ENCODE measurements around the gene CAMTA1.

CAMTA1 gene

DNA sequence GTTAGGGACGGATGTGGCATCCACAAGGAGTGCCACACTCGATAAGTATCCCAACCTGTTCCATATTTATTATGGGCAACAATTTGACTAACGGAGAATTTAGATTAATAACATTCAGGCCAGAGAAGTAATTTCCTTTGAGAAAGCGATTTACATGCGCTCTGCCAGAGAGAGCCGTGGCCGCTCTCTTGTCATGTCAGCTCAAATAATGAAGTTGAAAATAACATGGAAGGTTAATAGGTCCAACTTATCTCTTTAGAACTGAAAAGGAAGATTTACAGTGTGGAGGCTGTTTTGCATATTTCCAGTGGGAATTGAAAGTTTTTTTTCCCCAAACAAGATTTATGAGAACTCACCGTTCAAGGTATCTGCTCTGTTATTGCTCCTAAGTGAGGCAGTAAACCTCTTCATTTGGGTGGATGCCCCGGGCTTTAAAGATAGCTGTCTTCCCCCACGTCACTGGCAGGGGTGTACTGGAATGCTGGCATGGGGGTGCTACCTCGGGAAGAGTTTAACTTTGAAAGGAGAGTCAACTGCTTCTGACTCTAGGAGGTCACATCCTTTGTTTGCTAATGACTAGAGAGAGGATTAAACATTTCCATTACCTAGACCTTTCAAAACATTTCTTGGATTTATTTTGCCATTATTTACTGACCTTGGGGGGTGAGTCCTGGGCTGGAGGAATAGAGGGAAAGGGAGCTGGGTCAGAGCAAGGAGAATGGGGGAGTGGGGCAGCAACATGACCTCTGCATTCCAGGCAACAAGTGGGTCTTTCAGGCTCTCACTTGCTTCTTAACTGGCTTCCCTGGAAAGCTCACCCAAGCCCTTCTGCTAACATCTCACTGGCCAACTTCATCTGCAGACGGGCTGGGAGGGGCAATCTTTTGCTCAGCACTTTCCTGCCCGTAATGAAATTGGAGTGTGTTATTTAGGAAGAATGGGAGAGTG lies 204.2 kb downstream of the CAMTA1 start:
- DNase-seq, result no peak

DNA sequence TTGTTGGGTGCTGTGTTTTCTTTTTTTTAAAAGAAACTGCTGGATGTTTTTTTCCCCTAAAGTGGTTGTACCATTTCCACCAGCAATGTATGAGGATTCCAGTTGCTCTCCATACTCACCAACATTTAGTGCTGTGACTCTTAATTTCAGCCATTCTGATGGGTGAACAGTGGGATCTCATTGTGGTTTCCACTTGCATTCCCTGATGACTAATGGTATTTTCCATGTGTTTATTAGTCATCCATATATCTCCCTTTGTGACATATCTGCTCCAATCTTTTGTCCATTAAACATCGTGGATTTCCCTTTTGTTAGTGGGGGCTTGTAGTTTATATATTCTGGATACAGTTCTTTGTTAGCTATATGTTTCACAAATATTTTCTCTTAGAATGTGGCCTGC lies 206.0 kb downstream of the CAMTA1 start:
- DNase-seq, result no peak

DNA sequence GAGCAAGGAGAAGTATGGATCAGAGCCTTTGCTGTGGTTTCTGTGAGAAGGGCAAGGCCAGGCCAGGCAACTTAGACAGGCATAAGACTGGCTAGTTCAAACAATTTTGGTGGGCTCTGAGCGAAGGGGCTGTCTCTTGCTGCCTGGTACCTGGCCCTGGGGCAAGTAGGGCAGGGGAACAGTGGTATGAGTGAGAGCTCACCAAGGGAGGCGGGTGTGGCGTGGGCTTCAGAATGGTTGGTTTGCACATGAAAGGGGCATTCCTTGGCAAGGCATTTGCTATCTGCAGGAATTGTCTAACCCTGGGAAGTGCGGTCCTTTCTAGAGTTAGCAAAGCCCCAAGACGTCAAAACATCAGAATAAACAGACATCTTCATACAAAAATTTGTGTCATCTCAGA lies 210.5 kb downstream of the CAMTA1 start:
- no peak for DNase-seq

DNA sequence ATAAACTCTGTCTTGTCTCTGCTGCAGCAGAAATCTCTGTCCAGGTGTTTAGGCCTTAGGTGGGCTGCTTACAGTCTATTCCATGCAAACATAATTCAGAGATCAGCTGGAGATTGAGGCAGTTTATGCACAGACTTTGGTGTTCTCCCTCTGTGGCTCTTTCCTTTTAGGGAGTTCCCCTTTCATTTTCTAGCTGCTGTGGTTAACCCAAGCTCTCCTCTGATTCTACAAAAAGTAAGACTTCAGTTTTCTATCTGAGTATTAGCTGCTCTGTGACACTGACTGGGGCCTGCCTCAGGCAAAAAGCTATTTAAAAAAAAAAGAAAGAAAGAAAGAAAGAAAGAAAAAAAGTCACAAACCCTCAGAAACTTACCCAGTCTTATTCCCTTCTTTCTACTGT lies 211.1 kb downstream of the CAMTA1 start:
- no peak for DNase-seq

DNA sequence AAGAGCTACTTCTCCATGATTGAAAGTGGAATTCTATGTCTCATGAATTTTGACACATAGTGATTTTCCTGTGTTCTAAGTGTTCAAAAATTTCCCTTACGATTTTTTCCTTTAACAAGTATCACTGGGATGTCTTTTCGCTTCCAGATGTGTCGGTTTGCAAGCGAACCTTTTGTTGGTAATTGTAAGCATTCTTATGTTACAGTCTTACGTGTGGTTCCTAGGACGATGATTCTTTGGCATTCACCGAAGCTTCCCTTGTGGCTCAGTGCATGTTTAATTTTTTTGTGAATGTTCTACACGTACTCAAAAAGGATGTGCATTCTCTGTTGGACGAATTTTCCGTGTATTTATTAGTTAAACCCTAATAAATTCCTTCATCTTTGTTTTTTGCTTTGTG lies 211.6 kb downstream of the CAMTA1 start:
- DNase-seq, result no peak

DNA sequence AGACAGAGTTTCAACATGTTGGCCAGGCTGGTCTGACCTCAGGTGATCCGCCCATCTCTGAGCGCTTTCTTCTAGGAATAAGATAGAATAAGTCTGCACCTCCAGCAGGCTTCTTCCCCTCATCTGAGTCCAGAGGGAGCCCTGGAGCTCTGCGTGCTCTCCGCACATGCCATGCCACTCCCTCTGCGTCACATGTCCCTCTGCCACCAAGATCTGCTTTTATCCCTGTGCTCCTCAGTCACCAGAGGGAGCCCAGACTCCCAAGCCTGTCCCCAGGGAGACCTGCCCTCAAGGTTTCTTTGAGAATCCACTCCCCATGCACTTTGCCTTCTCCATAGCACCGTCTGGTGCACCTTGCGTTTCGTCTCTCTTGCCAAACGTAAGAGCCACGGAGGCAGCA lies 213.0 kb downstream of the CAMTA1 start:
- DNase-seq, result no peak

DNA sequence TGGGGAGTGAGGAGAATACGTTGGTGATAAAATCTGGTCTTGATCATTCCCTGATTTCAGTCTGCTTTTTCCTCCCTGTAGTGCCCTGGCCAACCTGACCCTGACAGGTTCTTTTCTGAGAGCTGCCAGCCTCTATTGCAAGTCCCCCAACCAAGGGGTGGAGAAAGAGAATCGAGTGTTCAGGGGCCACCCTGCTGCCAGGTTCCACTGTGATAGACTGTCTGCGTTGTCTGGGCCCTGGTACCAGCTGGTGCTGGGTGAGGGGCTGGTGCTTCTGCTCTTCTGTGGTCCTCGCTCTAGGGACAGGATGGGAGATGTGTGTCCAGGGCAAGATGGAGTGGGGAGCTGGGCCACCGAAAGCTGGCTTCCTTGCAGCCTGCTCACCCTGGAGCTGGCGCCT lies 214.6 kb downstream of the CAMTA1 start:
- no peak for DNase-seq

DNA sequence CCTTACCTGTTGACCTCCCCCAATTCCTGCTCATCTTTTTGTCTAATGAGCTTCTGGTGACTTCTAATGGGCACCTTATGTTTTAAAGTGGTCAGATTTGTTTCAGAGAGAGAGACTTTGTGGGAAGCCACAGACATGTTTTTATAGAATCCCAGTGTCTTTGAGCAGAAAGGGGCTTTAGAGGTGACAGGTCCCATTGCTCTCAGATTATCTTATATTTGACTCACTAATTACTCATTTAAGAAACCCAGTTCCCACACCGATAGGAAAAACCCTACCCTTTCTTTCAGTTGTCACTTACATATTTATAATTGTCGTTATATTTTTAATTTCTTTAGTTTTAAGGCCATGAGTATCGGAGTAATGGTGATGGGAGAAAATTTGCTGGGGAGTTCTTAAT lies 215.5 kb downstream of the CAMTA1 start:
- DNase-seq, result no peak

DNA sequence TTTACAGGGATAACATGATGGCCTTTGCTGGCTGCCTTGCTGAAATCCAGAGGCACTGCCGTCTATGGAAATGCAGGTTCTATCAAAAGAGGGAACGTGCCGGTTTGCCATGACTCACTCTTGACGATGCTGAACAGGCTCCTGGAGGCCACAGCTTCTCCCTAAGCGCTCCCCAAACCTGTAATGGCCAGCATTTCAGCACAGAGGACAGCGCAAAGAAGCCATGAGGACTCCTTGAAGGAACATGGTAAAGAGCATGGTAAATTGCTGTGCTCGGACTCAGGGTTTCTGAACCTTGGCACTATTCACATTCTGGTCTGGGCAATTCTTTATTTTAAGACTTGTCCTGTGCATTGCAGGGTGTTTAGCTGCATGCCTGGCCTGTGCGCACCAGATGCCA lies 217.5 kb downstream of the CAMTA1 start:
- DNase-seq, result no peak

DNA sequence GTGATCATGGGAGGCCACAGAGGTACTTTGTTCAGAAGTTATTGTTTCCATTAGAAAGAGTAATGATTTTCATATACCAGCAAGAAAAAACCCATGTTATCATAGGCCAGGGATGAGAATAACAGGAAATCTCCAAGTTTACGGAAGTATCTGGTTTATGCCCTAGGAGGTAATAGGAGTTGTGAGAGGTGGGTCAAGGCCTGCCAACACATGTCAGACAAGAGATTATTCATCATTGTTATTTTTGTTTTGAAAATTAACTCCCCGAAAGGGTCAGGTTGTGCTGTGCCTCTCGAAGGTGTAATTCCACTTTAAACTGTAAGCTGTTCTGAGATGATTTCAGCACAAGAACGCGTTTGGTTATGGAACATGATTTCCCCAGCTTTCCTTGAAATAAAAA lies 218.4 kb downstream of the CAMTA1 start:
- no peak for DNase-seq

DNA sequence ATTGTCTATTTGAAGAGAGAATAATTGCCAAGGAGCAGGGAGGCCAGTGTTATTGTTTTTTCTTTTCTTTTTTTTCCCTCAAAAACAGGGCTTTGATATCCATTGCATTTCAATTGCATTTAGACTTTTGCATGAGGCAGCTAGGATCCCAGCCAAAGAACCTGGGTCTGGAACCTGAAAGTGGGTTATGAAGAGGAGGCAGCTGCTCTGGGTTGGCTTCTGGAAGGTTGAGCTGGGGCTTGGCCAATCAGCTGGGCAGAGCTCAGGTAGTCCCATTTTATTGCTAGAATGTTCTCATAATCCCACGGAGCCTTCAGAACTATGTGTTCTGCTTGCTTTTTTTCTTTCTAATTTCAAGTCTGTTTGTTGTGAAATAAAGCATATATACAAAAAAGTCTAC lies 218.9 kb downstream of the CAMTA1 start:
- no peak for DNase-seq

DNA sequence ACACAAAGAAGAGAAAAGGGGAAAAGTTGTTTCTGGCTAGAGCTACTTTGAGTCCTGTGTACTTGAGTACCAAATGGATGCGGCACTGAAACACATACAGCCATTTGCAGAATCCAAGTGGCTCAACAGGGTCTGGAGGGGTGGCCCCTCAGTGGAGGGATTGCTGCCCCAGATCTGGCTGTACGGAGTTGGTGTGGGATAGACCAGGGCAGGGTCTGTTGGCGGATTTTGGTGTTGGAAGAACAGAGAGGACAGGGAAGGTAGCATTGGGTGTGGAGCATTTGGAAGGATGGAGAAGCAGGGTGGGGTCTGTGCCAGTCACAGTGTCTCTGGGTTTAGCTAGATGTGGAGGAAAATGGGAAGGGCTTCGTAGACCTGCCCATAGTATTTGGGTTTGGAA lies 220.5 kb downstream of the CAMTA1 start:
- no peak for DNase-seq

DNA sequence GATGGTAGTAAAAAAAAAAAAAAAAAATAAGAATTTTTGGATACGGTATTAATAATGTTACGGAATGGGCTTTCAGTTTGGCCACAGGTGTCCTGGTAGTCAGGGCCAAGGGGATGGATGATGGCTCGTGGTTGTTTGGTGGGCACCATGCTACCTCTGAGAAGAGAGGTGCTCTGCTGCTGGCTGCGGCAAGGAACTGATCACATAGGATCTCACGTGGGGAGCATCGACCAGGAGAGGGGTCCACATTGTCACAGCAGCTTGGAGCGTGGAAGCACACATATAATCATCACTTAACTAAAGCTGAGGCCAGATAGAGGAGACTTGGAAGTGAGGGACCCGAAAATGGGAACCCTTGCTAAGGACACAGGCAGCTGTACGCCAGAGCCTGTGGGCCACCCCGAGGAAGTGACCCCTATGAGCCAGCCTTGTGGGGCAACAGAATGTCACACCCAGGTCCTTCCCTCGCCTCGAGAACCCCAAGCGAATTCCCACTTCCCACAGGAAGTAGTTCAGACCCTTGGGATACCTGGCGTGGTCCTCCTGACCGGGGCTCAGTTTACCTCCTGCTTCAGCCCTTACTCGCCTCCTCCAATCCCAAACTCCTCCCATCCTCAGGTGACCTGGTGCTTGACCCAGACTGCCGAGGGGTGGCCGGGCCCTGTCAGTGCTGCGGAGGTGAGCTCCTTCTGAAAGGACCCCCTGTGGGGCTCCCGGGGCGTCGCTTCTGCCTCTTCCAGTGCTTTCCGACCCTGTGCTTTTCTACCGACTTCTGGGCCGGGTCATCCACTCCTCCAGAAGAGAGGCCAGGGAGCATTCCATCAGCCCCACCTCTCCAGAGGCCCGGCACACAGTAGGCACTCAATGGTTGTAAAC lies 222.0 kb downstream of the CAMTA1 start:
- DNase-seq, result no peak

DNA sequence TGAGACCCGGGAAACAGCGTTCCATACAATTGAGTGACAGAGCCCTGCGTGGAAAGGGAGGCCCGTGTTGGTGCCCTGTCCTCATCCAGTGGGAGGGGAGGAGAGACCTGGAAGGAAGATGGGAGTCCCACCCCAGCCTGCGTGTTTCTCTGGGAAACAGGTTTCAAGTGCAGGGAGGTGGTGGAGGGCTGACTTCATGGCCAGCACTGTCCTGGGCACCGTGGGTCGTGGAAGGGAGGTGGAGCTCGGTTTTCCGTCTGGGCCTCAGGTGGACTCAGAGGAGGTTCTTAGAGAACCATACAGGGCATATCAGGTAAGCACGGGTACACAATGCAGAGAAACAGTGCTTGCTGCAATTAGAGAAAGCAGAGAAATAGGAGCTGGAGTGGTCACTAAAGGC lies 222.6 kb downstream of the CAMTA1 start:
- no peak for DNase-seq

DNA sequence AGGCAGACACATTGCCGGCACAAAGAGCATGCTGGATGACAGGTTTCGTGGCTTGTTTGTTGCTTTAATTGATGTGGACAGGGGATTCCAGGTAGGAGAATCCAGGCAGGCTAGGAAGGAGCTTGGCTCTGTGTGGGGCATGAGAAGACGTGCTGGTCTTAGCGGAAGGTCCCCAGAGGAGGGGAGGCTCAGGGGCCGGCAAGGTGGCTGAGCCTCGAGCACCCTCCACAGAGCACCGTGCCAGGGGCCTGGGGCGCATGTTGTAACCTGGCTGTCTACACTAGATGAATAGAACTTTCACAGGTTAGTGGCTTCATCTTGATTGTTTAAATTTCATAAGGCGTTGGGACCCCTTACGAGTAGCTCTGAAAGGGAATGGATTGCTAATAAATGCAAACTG lies 223.1 kb downstream of the CAMTA1 start:
- DNase-seq, result no peak

DNA sequence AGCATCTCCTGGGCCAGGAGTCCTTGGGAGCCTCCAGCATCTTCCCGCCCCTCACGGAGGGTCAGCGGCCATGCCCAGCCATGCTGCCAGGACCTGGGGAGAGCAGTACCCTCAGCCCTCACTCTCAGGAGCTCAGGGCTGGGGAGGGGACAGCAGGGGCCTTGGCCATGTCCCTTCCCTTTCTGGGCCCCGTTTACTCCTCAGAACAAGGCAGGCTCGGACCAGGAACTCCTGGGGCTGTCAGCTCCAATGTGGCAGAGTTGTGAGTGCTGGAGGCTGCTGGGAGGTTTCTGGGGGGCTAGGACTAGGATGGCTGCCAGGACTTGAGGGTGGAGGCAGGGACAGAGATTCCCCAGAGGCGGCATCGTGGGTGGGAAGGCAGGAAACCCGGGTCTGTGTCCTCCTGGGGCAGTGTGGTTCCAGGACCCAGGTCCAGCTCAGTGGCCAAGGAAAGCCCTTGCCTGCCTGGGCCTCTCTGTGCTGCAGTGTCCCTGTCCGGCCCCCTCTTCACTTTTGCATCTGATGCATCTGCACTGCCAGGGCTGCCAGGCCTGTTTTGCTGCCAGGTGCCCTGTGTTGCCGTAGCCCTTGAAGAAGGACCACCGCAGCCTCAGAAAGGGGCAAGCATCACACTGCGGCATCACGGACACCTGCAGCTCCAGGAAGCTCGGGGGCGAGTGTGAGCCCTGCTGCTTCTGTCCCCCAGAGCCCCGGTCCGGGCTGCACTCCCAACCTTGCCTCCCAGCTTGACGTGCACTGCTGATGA lies 223.9 kb downstream of the CAMTA1 start:
- DNase-seq, result no peak

DNA sequence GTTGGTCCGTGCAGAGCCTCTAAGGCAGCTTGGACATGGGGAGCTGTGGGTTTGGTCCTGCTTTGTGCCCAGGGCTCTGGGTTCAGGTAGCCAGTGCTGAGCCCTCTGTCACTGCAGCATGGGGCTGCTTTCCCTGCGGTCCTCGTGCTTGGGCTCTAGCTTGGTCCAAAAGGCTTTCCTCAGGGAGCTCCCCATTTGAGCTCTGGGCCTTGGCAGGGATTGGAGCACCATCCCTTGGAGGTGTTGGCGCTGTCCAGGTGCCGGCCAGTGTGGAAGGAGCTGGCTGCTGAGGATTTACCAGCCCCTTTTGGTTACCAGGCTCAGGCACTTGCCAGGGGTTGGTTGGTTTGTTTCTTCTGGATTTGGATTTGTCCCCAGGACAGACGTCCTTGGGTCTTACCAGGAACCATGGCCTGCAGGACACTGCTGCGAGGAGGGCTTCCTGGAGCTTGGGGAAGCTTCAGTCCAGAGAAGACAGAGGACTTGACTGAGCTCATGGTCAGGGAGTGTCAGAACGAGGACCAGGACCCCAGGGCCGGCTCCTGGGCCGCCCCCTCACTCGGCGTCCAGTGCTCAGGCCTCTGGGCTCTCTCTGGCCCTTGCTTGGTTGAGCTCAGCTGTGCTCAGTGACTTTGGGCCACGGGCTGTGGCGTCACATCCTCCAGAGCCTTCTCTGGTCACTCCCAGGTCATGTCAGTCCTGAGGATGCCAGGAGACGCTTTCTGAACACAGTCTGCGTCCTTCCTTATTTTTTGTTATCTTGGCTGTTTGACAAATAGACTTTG lies 224.7 kb downstream of the CAMTA1 start:
- DNase-seq, result no peak

DNA sequence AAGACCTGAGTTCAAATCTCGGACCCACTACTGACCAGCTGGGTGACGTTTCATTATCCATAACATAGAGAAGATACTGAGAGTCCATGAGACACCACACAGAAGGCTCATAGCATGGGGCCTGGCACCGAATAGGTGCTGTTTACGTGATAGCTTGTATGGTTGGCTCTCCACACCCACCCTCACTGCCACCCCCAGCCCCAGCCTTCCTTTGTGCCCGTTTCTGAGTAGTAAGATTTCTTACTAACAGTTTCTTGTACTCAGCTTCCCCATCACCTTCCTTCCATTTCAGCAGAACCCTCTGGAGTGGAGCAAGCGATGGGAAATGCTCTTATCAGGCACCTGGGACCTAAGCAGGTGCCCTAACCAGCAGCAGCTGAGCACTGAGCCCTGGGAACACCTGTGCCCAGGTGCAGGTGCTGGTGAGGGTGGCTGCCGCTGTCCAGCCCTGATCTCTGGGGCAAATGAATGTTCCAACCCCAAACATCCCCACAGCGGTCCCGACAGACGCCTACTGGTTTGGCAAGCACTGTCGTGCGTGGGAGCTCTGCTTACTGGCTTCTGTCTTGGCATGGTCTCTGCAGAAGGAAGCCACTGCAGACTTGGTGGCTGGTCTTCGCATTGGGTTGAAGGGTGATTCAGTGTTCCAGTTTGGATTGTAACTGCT lies 225.4 kb downstream of the CAMTA1 start:
- no peak for DNase-seq

DNA sequence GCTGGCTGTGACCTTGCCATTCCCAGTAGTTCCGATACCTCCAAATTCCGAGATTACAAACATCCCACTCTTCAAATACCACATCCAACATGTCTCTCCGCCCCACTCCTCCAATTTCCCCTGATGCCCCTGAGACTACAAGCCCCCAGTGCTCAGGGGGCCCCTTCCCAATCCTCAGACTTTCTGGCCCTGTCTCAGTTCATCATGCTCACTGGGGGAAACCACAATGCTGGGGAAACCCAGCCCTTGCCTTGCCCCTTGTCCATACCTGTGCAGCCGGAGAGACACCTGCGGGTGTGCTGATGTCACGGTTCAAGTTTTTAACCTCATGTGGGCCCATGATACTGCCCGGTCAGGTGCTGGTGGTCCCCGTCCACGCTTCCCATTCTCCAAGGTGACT lies 226.6 kb downstream of the CAMTA1 start:
- DNase-seq, result no peak

DNA sequence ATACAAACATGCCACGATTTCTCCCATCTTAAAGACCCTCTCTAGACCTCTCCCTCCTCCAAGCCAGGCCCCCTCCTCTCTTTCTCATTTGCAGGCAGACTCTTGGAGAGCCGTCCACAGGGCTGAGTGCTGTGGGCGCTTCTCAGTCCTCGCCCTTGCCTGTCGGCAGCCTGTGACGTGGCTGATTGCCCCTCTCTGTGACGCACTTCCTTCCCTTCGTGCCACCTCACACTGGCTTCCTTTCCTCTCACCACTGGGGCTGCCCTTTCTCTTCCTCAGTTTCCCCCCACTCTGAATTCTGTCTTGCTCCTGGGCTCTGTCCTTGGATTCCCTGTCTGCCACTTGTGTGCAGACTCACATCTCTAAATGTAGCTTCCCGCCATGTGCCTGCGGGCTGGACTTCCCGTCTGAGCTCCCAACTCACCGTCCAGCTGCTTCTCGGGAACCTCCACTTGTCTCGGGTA lies 227.2 kb downstream of the CAMTA1 start:
- DNase-seq, result no peak

DNA sequence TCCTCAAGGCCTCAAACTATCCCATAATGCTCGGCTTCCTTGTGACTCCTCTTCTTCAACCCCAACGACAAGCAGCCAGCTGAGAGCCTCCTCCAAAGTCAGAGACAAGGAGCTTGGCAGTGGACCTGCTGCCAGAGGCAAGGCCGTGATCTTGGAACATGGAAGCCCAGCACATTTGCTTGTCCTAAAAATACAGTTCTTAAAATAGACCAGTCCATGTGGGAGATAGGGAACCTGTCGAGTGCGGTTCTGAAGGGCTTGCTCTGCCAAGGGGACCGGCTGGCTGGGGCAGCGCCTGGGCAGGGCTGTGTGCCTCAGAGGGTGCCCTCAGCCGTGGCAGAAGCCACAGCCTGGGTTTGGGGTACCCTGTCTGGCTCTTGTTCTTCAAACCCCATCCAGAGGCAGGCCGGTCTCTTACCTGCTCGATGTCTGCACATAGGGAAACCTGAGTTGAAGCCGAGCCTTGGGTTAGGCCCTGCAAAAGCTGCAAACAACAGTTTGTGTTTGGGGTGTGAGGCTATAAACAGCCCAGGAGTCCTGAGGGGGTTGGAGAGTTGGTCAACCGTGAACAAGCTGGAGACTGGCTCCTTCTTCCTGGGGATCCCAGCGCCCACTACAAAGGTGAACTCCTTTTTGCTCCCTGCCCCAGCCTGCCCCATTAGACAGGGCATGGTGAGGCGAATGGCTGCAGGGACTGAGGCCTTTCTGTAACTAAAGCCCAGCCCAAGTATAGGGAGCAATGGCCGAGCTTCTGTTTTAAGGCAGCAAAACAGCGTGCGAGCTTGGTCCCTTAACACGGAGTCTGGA lies 228.8 kb downstream of the CAMTA1 start:
- no peak for DNase-seq
